ENCODE data around the gene ADAM12. TPM values are rescaled to one million over a fixed set of nuclear protein-coding genes. Genes with fewer than 3 reads are reported as not detected.

The ADAM12 gene
- total and polyA plus RNA-seq, 10 of the 15 experiments (the other 5 are each of a cell fraction or from before 2014, with no cell fraction given) = under 0.01 to 0.62 (median 0.04) TPM; not detected in 5

DNA sequence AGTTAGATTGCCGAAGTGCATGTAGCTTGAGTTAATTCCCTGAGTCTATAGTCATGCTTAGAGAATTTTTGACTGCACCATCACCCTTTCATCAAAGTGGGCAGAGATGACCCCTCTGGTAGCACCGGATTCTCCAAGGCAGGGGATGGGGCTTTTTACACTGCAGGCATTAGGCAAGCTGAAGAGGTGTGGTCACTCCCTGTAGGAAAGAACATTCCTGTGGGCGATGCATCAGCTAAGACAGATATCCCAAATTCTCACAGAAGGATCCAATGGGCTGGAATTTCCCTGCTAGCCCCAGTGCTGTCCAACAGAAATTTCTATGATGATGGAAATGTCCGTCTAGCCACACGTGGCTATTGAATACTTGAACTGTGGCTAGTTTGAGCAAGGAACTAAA lies 118.2 kb downstream of the ADAM12 start:
- ChIA-PET SMC1A (ENCODE audit: uncharacterized antibody, unreplicated experiment) (no interaction called here), CTCF (no interaction called here), RAD21 (ENCODE audit: unreplicated experiment) (no interaction called here), POLR2A (no interaction called here)
- H3K36me3 ChIP-seq (ENCODE audit: control insufficient read depth in 2 of 2, insufficient read depth in 2 of 2, low read length in 1 of 2) = no peaks in the 10 kb centered on the region
- ATAC-seq (no peak), FAIRE-seq (no peak), DNase-seq (ENCODE audit: low read depth, low spot score) (no peak)
- H4K20me1 ChIP-seq (ENCODE audit: control insufficient read depth, insufficient read depth) = no peaks in the 10 kb centered on the region
- no peak overlapping the region for H3K4me3 ChIP-seq
- no TSS peak for BruUV-seq (replicated peaks)
- no peak overlapping the region for H3K9ac ChIP-seq (ENCODE audit: control insufficient read depth, insufficient read depth, low read length)
- TF ChIP-seq PAX5 (IDR thresholded peaks at IDR 0.05; ENCODE audit: borderline replicate concordance, low read depth, low read length) = no peak
- no peak for TF ChIP-seq MTA2 (IDR thresholded peaks at IDR 0.05; ENCODE audit: low read depth)
- no peak for TF ChIP-seq SMARCA5 (IDR thresholded peaks at IDR 0.05)
- TF ChIP-seq MYC (IDR thresholded peaks at IDR 0.05; ENCODE audit: insufficient read depth, insufficient read length, insufficient replicate concordance, low read length, severe bottlenecking) = no peak
- TF ChIP-seq, protein P1, sequence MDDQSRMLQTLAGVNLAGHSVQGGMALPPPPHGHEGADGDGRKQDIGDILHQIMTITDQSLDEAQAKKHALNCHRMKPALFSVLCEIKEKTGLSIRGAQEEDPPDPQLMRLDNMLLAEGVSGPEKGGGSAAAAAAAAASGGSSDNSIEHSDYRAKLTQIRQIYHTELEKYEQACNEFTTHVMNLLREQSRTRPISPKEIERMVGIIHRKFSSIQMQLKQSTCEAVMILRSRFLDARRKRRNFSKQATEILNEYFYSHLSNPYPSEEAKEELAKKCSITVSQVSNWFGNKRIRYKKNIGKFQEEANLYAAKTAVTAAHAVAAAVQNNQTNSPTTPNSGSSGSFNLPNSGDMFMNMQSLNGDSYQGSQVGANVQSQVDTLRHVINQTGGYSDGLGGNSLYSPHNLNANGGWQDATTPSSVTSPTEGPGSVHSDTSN (IDR thresholded peaks at IDR 0.05; ENCODE audit: insufficient replicate concordance, low read depth, low read length) = no peak
- TF ChIP-seq MXI1 (IDR thresholded peaks at IDR 0.05; ENCODE audit: low read depth, low read length) = no peak
- TF ChIP-seq TCF3 (IDR thresholded peaks at IDR 0.05; ENCODE audit: borderline replicate concordance, insufficient read depth, low read depth, low read length) = no peak
- no peak for TF ChIP-seq SMAD1 (IDR thresholded peaks at IDR 0.05; ENCODE audit: low read depth, partially characterized antibody)
- no peak for TF ChIP-seq ATF7 (IDR thresholded peaks at IDR 0.05; ENCODE audit: low read depth)
- no peak for TF ChIP-seq SREBF2 (IDR thresholded peaks at IDR 0.05; ENCODE audit: low read length)
- TF ChIP-seq PML (IDR thresholded peaks at IDR 0.05; ENCODE audit: low read length) = no peak
- WGBS (ENCODE audit: insufficient coverage, insufficient replicate concordance, low lambda C conversion rate, missing lambda C conversion rate) = 30% methylated on average over 5 of the region's 5 CpGs
- no peak overlapping the region for H3K4me2 ChIP-seq (ENCODE audit: control insufficient read depth, insufficient read depth)
- no peaks in the 10 kb centered on the region for H3K4me1 ChIP-seq (ENCODE audit: control insufficient read depth, insufficient read depth, low read length)
- H3K9me3 ChIP-seq (replicated peaks; ENCODE audit: control insufficient read depth, insufficient read depth, low read length) = no peaks in the 10 kb centered on the region
- in situ Hi-C loops (cut with MboI) = no loop called here
- intact Hi-C loops (cut with micrococcal nuclease; ENCODE audit: unreplicated experiment) = no loop called here
- H2AFZ ChIP-seq (ENCODE audit: control insufficient read depth, low read depth, low read length) = no peak overlapping the region
- no peaks in the 10 kb centered on the region for H3K27me3 ChIP-seq (replicated peaks in 1 of 2; ENCODE audit: control insufficient read depth in 2 of 2, insufficient read depth in 2 of 2, low read length in 1 of 2)
- H3K79me2 ChIP-seq (ENCODE audit: control insufficient read depth, insufficient read depth, low read length) = no peaks in the 10 kb centered on the region
- H3K27ac ChIP-seq (ENCODE audit: control insufficient read depth, insufficient read depth) = no peak overlapping the region

Measured in GM12878 (cell line).